ENCODE results near the gene GJA8. TPM values are rescaled to one million over a fixed set of nuclear protein-coding genes. Genes with fewer than 3 reads are reported as not detected.

GJA8 gene
- total RNA-seq, 1 donor from 2014 or later = not detected

GRCh38 chr1:147904726-147905125, 2.1 kb downstream of the GJA8 start:
- peaks cover 8% of the 10 kb centered on the region for H3K27me3 Mint-ChIP-seq (ENCODE audit: unreplicated experiment)
- H3K9me3 Mint-ChIP-seq (ENCODE audit: unreplicated experiment) = no peaks in the 10 kb centered on the region
- no peaks in the 10 kb centered on the region for H3K36me3 Mint-ChIP-seq (ENCODE audit: unreplicated experiment)
- DNase-seq (ENCODE audit: extremely low spot score, unreplicated experiment) = no peak
- TF ChIP-seq, protein P1, sequence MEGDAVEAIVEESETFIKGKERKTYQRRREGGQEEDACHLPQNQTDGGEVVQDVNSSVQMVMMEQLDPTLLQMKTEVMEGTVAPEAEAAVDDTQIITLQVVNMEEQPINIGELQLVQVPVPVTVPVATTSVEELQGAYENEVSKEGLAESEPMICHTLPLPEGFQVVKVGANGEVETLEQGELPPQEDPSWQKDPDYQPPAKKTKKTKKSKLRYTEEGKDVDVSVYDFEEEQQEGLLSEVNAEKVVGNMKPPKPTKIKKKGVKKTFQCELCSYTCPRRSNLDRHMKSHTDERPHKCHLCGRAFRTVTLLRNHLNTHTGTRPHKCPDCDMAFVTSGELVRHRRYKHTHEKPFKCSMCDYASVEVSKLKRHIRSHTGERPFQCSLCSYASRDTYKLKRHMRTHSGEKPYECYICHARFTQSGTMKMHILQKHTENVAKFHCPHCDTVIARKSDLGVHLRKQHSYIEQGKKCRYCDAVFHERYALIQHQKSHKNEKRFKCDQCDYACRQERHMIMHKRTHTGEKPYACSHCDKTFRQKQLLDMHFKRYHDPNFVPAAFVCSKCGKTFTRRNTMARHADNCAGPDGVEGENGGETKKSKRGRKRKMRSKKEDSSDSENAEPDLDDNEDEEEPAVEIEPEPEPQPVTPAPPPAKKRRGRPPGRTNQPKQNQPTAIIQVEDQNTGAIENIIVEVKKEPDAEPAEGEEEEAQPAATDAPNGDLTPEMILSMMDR (IDR thresholded peaks at IDR 0.05) = no peak
- H3K4me3 Mint-ChIP-seq (ENCODE audit: unreplicated experiment) = no peak overlapping the region
- H3K27ac Mint-ChIP-seq (ENCODE audit: unreplicated experiment) = no peak overlapping the region
- H3K4me1 Mint-ChIP-seq (ENCODE audit: unreplicated experiment) = no peaks in the 10 kb centered on the region

DNA sequence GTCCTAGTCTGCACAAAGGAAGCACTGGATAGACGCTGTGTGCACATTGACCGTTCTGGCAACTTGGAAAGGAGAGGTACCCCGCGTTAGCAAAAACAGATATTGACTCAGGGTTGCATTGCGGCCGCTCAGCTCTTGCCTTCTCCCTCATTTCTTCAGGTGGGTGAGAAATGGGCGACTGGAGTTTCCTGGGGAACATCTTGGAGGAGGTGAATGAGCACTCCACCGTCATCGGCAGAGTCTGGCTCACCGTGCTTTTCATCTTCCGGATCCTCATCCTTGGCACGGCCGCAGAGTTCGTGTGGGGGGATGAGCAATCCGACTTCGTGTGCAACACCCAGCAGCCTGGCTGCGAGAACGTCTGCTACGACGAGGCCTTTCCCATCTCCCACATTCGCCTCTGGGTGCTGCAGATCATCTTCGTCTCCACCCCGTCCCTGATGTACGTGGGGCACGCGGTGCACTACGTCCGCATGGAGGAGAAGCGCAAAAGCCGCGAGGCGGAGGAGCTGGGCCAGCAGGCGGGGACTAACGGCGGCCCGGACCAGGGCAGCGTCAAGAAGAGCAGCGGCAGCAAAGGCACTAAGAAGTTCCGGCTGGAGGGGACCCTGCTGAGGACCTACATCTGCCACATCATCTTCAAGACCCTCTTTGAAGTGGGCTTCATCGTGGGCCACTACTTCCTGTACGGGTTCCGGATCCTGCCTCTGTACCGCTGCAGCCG, 5.4 kb downstream of the GJA8 start:
- TF ChIP-seq, protein P1 (IDR thresholded peaks at IDR 0.05) = no peak
- no peaks in the 10 kb centered on the region for H3K9me3 Mint-ChIP-seq (ENCODE audit: unreplicated experiment)
- no peak overlapping the region for H3K4me3 Mint-ChIP-seq (ENCODE audit: unreplicated experiment)
- H3K36me3 Mint-ChIP-seq (ENCODE audit: unreplicated experiment) = no peaks in the 10 kb centered on the region
- H3K27me3 Mint-ChIP-seq (ENCODE audit: unreplicated experiment) = peaks cover 23% of the 10 kb centered on the region
- H3K27ac Mint-ChIP-seq (ENCODE audit: unreplicated experiment) = no peak overlapping the region
- no peak for DNase-seq (ENCODE audit: extremely low spot score, unreplicated experiment)
- H3K4me1 Mint-ChIP-seq (ENCODE audit: unreplicated experiment) = no peaks in the 10 kb centered on the region

GRCh38 chr1:147912553-147912952, 10.0 kb downstream of the GJA8 start:
- H3K27me3 Mint-ChIP-seq (ENCODE audit: unreplicated experiment) = peaks cover 46% of the 10 kb centered on the region
- H3K4me3 Mint-ChIP-seq (ENCODE audit: unreplicated experiment) = no peak overlapping the region

DNA sequence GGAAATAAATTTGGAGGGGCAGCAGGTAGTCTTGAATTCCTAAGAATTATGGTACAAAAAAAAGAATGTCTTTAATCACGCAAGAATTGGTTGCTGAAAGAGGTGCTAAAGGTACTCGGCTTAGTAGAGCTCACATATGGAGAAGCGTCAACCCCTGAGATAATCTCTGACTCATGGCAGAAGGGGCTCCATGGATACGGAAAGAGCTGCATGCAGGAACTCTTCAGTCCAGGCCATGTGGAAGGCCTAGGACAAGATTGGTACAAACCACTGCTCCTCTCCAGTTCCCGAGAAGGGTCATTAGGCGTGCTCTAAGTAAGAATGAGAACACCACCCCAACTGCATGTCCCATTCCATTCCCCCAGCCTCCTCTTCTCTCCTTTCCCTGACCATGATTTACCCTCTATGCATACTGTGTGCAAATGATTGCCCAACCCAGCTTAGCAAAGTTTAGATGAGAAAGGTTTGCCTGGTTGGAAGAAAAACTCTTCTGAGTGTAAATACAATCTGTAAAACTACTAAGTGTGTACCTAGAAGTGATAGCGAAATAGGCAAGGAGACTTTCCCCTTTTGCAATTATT, 10.9 kb downstream of the GJA8 start:
- H3K36me3 Mint-ChIP-seq (ENCODE audit: unreplicated experiment) = no peaks in the 10 kb centered on the region
- no peak overlapping the region for H3K27ac Mint-ChIP-seq (ENCODE audit: unreplicated experiment)
- no peaks in the 10 kb centered on the region for H3K9me3 Mint-ChIP-seq (ENCODE audit: unreplicated experiment)
- no peak overlapping the region for H3K4me3 Mint-ChIP-seq (ENCODE audit: unreplicated experiment)
- no peak for DNase-seq (ENCODE audit: extremely low spot score, unreplicated experiment)
- TF ChIP-seq, protein P1 (IDR thresholded peaks at IDR 0.05) = no peak
- H3K27me3 Mint-ChIP-seq (ENCODE audit: unreplicated experiment) = peaks cover 48% of the 10 kb centered on the region
- no peaks in the 10 kb centered on the region for H3K4me1 Mint-ChIP-seq (ENCODE audit: unreplicated experiment)

More at GRCh38 chr1:147912553-147912952, 10.0 kb downstream of the GJA8 start:
- Mint-ChIP-seq H3K4me1 (ENCODE audit: unreplicated experiment) (no peaks in the 10 kb centered on the region), H3K36me3 (ENCODE audit: unreplicated experiment) (no peaks in the 10 kb centered on the region), H3K27ac (ENCODE audit: unreplicated experiment) (no peak overlapping the region), H3K9me3 (ENCODE audit: unreplicated experiment) (no peaks in the 10 kb centered on the region)
- DNase-seq (ENCODE audit: extremely low spot score, unreplicated experiment) = no peak
- TF ChIP-seq, protein P1 (IDR thresholded peaks at IDR 0.05) = no peak

- peaks cover 29% of the 10 kb centered on the region for H3K27me3 Mint-ChIP-seq (ENCODE audit: unreplicated experiment)
- H3K9me3 Mint-ChIP-seq (ENCODE audit: unreplicated experiment) = no peaks in the 10 kb centered on the region
- no peaks in the 10 kb centered on the region for H3K36me3 Mint-ChIP-seq (ENCODE audit: unreplicated experiment)
- no peak for DNase-seq (ENCODE audit: extremely low spot score, unreplicated experiment)
- TF ChIP-seq, protein P1 (IDR thresholded peaks at IDR 0.05) = no peak
- no peak overlapping the region for H3K27ac Mint-ChIP-seq (ENCODE audit: unreplicated experiment)
- no peaks in the 10 kb centered on the region for H3K4me1 Mint-ChIP-seq (ENCODE audit: unreplicated experiment)
- H3K4me3 Mint-ChIP-seq (ENCODE audit: unreplicated experiment) = no peak overlapping the region
Measured at GRCh38 chr1:147919896-147920295, 17.3 kb downstream of the GJA8 start.
